HL-60 (cell line): ENCODE measurements around the gene AGPAT2.

Experiments
- CTCF ChIP-seq: IDR thresholded peaks from one replicate; pipeline ENCODE4 v1.5.1; 2011; ENCODE audit warnings: low read length, control low read depth, inconsistent platforms; ENCODE audit not compliant: insufficient read depth
- POLR2AphosphoS5 ChIP-seq: IDR thresholded peaks from 2 replicates; pipeline ENCODE4 v1.6.1; 2012; ENCODE audit warnings: low read depth
- SPI1 ChIP-seq: IDR thresholded peaks from 2 replicates; pipeline ENCODE4 v1.6.1; 2012; ENCODE audit warnings: low read depth, mild to moderate bottlenecking, borderline replicate concordance
- TF ChIP-seq, protein P1 (sequence below): IDR thresholded peaks from 2 replicates; pipeline ENCODE4 v1.6.1; 2012; ENCODE audit warnings: low read depth; ENCODE audit not compliant: insufficient replicate concordance

GRCh38 chr9:136653323-136654079, 33.8 kb downstream of the AGPAT2 start:
- no peak for TF ChIP-seq CTCF
- TF ChIP-seq, protein P1, sequence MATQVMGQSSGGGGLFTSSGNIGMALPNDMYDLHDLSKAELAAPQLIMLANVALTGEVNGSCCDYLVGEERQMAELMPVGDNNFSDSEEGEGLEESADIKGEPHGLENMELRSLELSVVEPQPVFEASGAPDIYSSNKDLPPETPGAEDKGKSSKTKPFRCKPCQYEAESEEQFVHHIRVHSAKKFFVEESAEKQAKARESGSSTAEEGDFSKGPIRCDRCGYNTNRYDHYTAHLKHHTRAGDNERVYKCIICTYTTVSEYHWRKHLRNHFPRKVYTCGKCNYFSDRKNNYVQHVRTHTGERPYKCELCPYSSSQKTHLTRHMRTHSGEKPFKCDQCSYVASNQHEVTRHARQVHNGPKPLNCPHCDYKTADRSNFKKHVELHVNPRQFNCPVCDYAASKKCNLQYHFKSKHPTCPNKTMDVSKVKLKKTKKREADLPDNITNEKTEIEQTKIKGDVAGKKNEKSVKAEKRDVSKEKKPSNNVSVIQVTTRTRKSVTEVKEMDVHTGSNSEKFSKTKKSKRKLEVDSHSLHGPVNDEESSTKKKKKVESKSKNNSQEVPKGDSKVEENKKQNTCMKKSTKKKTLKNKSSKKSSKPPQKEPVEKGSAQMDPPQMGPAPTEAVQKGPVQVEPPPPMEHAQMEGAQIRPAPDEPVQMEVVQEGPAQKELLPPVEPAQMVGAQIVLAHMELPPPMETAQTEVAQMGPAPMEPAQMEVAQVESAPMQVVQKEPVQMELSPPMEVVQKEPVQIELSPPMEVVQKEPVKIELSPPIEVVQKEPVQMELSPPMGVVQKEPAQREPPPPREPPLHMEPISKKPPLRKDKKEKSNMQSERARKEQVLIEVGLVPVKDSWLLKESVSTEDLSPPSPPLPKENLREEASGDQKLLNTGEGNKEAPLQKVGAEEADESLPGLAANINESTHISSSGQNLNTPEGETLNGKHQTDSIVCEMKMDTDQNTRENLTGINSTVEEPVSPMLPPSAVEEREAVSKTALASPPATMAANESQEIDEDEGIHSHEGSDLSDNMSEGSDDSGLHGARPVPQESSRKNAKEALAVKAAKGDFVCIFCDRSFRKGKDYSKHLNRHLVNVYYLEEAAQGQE: no peak
- no peak for TF ChIP-seq SPI1
- TF ChIP-seq POLR2AphosphoS5: no peak
